DND-41 (cell line): ENCODE measurements around the gene PIRT.

Experiments
- CTCF ChIP-seq: IDR thresholded peaks from 2 replicates; pipeline ENCODE4 v1.5.1; 2012; ENCODE audit warnings: borderline replicate concordance, low read length, moderate library complexity, mild to moderate bottlenecking; ENCODE audit not compliant: poor library complexity, severe bottlenecking; ENCODE audit errors: extremely low read depth
- EZH2 ChIP-seq: IDR thresholded peaks from 3 replicates; pipeline ENCODE4 v1.6.1; 2012; ENCODE audit warnings: borderline replicate concordance, low read depth, mild to moderate bottlenecking, moderate library complexity, low read length, inconsistent platforms; ENCODE audit not compliant: severe bottlenecking

GRCh38 chr17:10787306-10788045, 50.4 kb downstream of the PIRT start:
- no peak for TF ChIP-seq CTCF
- no peak for TF ChIP-seq EZH2
